Transverse colon (tissue), 4 donors: Measurements from ENCODE around the gene SHB.

Experiments used
- CTCF ChIP-seq, 5 experiments: fragments of 200-600 bp in 3 of 5; fragments of 450-650 bp in 2 of 5; sonication (generic) in 3 of 5; IDR thresholded peaks; 1 replicate in 2 of 5; 2 replicates in 3 of 5; pipeline ENCODE4 v1.5.1; 2016 to 2017; ENCODE audit warnings: antibody characterized with exemption in 5 of 5, inconsistent platforms in 3 of 5, mild to moderate bottlenecking in 2 of 5, moderate library complexity in 1 of 5
- EP300 ChIP-seq: sonication (generic); formaldehyde crosslinking; IDR thresholded peaks from one replicate; pipeline ENCODE4 v1.6.1; 2017; ENCODE audit warnings: antibody characterized with exemption, low read depth
- POLR2A ChIP-seq: fragments of 450-650 bp; IDR thresholded peaks from one replicate; pipeline ENCODE4 v1.6.1; 2016; ENCODE audit warnings: antibody characterized with exemption, mild to moderate bottlenecking, moderate library complexity
- POLR2AphosphoS5 ChIP-seq, 3 donors: sonication (generic); formaldehyde crosslinking; IDR thresholded peaks; one replicate each; pipeline ENCODE4 v1.6.1; 2016; ENCODE audit warnings: antibody characterized with exemption in 3 of 3

GRCh38 chr9:37960631-37961030 is 108.4 kb downstream of the SHB start:
- TF ChIP-seq CTCF (IDR thresholded peaks at IDR 0.05) (no peak), POLR2A (no peak), POLR2AphosphoS5 (IDR thresholded peaks at IDR 0.05) (no peak), EP300 (no peak)
